ENCODE results near the gene KRTAP5-9.
"Not testable (repeated sequence)": the region's sequence is repeated elsewhere in the genome, so short reads cannot be mapped to it uniquely, and the experiment has no call there.

The KRTAP5-9 gene, protein sequence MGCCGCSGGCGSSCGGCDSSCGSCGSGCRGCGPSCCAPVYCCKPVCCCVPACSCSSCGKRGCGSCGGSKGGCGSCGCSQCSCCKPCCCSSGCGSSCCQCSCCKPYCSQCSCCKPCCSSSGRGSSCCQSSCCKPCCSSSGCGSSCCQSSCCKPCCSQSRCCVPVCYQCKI

GRCh38 chr11:71548120-71548519 lies at the start of gene KRTAP5-9:
Gene KRTAP5-9, plus strand, starts transcription at chr11:71548420. Its CDS starts 238 bp downstream, at chr11:71548658.
- DNase-seq, result no peak

- DNase-seq, result no peak
Observed at GRCh38 chr11:71499125-71499524, 49.1 kb upstream of the KRTAP5-9 start.

- DNase-seq, result no peak
Observed at GRCh38 chr11:71499546-71499945, 48.7 kb upstream of the KRTAP5-9 start.

GRCh38 chr11:71500601-71501021 lies 47.6 kb upstream of the KRTAP5-9 start:
- DNase-seq, result no peak

DNA sequence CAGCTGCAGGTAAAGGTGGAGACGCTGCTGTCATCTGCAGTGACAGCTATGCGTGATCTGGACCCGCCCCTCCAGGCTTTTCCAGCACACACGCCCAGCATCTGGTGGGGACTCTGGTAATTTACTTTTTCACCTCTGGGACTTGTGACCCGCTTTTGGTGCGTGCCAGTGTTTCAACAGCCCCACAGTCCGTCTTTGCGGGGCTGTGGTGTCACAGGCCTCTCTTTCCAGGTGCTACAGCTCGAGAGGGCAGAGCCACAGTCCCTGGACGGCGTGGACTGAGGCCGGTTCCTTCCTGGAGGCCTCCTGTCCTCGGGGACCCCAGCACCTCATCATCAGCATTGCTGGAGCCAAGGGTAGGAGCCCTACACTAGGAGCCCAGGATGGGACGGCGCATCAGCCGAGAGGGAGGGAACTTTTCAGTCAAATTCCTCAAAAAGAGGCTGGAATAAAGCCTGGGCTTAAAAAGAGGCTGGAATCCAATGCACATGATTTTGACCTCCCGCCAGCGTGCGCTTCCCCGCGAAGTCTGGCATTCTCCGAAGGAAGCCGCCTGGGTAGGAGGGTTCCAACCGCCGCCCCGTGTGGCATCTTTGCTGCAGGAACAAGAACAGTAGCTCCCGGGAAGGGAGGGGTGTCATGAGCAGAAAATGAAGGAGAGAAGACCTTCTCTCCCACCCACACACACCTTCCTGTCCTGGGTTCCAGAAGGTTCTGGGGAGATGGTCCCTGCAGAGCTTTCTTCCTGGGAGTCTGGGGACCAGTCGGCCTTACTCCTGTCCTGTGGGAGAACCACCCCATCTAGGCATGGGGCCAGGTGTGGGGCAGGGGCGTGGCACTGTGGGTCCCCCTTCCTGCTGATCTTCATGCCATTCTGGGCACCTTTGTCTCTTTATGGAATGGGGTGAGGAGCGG lies 46.9 kb upstream of the KRTAP5-9 start:
- no peak for DNase-seq

GRCh38 chr11:71502026-71502425 lies 46.2 kb upstream of the KRTAP5-9 start:
- no peak for DNase-seq

DNA sequence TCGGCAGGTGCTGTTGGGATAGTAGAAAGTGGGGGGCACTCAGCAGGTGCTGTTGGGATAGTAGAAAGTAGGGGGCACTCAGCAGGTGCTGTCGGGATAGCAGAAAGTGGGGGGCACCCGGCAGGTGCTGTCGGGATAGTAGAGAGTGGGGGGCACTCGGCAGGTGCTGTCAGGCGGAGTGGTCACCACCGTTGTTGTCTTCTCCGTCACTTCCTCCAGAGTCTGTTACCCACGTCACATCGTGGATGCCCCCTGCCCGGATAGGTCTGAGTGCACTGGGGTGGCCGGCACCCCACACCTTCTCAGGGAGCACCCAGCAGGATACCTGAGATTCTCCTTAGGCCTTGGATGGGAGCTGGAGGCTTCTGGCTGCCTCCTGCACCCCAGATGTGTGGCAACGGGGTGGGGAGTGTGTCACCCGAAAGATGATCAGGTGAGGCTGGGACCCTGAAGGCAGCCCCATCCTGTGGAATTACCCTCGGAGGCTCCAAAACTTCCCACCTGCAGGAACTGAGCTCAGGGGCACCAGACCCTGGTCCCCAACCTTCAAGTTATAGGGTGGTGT lies 45.3 kb upstream of the KRTAP5-9 start:
- no peak for DNase-seq

GRCh38 chr11:71504531-71504930 lies 43.7 kb upstream of the KRTAP5-9 start:
- DNase-seq, result no peak

DNA sequence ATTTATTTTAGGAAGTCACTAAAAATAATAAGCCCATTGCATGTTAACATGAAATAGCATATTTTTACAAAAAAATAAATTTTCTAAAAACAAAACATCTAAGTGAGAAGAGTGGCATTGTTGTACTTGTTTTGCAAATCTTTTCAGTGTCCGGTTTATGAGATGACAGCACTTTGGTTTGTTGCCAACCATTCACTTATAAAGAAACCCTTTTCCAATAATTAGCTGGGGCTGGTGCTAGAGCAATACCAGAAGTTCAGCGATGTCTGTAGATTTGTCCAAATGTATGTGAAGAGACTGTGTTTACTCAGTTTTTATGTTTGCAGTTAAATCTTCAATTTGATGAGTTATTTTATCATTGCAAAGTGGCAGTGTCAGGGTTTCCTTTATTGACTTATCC lies 43.2 kb upstream of the KRTAP5-9 start:
- DNase-seq, result no peak

DNA sequence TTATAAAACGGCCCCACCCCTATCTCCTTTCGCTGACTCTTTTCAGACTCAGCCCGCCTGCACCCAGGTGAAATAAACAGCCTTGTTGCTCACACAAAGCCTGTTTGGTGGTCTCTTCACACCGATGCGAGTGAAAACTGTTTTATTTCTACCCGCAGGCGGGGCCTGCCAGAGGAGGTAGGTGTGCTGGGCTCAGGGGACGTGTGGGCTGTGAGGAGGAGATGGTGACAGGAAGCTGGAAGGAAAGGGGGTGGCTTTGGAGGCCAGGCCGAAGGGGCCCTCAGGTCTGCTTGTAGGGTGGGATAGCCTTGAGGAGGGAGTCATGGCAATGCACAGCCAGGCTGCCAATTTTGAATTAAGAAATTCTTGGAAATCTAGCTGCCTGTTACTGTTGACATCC lies 42.4 kb upstream of the KRTAP5-9 start:
- DNase-seq, result no peak

GRCh38 chr11:71507102-71507501 lies 41.1 kb upstream of the KRTAP5-9 start:
- no peak for DNase-seq

DNA sequence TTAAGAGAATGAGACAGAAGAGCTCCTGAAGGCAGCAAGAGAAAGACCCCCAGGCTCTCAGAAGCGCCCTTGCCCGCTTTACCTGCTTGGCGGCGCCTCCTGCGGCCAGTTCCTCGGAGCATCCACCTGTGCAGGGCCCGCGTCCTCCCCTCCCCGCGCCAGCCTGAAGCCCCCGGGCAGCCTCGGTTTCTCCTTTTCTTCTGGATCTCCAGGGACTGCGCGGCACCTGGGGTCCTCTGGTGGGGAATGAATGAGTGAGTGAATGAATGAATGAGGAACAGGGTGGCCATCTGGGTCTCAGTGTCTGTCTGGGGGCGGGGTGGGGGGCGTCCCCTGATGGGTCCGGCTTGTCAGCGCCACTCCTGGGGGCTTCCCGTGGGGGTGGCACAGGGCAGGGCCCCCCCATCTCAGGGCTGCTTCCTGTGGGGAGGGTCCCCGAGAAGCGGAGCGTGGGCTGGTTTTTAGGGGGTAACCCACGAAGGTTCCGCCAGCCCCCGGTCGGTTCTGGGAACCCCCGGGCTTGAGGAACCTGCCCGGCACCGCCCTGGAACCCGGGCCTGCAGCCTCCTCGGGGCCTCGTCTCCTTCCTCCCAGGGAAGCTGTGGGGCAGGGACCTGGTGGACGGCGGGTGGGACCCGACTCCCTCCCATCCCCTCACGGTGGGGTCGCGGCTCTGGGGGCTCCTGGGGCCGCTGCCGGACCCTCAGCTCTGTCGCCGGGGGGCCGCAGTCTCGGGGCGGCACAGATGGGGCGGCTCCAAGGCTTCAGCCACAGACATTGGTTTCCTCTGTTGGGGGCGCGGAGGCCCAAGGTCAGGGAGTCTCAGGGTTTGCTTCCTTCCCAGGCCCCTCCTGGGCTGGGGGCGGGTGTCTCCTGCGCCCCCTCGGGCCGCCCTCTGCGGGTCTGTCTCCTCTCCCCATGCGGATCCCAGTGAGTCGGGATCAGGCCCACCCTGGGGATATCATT lies 29.4 kb upstream of the KRTAP5-9 start:
- no peak for DNase-seq

- DNase-seq, result no peak
Observed at GRCh38 chr11:71519546-71519945, 28.7 kb upstream of the KRTAP5-9 start.

DNA sequence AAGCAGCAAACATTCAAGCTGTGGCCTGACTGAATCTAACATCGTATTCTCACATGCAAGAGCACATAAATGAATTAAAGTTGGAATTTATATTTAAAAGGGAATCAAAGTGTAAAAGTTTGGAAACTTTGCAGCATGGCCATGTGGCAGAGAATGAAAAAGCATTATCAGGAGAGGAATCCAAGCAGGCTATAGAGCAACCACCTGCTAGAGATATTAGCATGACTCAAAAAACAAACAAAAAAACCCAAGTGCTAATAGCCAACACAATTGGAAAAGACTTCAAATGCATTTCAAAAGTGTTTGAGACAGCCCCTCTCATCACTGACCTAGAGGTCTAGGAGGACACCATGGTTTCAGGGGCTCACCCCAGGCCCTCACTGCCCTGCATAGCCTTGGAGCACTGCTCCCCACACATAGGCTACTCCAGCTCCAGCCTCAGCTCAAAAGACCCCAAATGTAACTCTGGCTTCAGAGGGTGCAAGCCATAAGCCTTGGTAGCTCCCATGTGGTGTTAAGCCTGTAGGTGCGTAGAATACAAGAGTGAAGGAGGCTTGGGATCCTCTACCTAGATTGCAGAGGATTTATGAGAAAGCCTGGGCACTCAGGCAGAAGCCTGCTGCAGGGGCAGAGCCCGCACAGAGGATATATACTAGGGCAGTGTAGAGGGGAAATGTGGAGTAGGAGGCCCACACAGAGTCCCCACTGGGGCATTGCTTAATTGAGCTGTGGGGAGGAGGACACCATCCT lies 22.9 kb upstream of the KRTAP5-9 start:
- DNase-seq, result no peak

- no peak for DNase-seq
Observed at GRCh38 chr11:71525938-71526495, 22.2 kb upstream of the KRTAP5-9 start.

DNA sequence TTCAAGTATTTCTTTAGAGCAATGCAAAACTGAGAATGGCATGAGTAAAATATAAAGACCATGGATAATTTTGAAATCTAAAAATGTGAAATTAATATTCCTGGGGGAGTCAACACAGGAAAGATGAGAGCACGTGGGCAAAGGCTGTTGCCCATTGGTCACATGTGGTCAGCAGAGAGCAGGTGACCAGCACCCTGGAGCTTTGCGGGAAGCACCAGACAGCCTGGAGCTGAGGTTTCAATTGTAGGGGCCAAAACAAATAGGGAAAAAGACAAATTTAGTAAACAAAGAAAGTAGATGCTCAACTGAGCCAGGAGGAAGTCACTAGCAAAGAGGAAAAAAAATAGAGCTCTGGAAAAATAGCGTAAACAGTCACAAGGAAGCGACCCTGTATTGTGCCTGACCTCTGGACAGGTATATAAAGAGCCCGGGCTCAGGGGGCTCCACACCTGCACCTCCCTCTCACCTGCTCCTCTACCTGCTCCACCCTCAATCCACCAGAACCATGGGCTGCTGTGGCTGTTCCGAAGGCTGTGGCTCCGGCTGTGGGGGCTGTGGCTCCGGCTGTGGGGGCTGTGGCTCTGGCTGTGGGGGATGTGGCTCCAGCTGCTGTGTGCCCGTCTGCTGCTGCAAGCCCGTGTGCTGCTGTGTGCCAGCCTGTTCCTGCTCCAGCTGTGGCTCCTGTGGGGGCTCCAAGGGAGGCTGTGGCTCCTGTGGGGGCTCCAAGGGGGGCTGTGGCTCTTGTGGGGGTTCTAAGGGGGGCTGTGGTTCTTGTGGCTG lies 21.2 kb upstream of the KRTAP5-9 start, which contains the start of gene KRTAP5-7:
Gene KRTAP5-7, plus strand, starts transcription at position 472 of the 780 bp plus-strand sequence. Its CDS starts 34 bp downstream, at position 506.
- DNase-seq, result not testable (repeated sequence)

DNA sequence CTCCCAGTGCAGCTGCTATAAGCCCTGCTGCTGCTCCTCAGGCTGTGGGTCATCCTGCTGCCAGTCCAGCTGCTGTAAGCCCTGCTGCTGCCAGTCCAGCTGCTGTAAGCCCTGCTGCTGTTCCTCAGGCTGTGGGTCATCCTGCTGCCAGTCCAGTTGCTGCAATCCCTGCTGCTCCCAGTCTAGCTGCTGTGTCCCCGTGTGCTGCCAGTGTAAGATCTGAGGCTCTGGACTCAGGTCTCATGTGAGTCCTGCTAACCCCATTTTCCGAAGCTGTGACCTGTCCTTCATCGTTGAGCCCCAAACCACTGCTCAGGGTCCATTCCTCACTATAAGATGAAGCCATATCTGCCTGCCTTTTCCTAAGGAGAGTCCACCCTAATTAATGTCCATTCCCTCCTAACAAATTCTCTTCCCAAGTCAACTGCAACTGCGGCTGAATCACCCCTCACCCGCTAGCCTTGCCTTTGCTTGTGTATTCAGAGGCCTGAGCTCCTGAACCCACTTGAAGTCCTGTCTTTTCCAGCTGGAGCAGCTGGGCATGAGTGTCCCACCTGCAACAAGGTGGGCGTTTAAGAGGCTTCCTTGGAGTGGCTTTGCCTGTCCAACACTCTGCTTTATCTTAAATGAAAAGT lies 20.5 kb upstream of the KRTAP5-9 start:
- DNase-seq, result no peak

DNA sequence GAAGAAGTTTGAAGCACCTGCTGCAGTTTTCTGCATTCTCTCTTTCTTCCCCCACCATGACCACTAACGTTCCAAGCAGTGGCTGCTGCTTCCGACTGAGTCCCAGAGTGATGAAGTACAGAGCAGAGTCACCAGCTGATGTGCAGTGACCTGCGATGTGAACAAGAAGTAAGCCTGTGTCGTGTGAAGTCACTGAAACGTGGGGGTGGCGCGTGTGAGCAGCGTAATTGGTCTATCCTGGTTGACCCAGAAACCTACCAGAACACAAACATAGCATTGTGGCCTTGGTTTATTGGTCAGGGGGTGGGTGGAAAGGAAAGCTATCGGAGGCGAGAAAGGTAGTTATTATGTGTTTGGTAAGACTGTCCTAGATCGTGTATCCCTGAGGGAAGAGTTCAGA lies 17.6 kb upstream of the KRTAP5-9 start:
- no peak for DNase-seq

GRCh38 chr11:71532036-71532610 lies 16.1 kb upstream of the KRTAP5-9 start:
- DNase-seq, result no peak
